Measurements from ENCODE around the gene SHISA9.

SHISA9 gene

DNA sequence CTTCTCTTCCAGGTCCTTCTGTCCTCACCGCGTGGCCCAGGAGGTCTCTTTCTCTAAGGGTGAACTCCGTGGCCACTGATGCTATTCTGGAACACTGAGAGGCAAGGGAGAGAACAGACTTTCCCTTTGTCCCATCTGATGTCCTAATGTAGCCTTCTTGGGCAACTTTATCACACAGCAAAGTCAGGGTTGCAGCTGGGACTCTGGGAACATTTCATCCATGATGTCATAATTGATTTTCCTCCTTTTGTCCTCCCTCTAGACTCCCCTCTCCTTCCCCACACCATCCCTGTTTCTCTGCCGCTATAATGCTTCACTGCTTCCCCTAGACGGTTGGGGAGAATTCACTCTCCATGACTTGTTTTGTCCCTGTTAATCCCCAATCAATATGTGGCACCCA is 201.0 kb downstream of the SHISA9 start:
- peaks cover 11% of the 10 kb centered on the region for H3K9me3 ChIP-seq (ENCODE audit: control insufficient read depth, low read length)
- DNase-seq (ENCODE audit: low read depth): no peak

DNA sequence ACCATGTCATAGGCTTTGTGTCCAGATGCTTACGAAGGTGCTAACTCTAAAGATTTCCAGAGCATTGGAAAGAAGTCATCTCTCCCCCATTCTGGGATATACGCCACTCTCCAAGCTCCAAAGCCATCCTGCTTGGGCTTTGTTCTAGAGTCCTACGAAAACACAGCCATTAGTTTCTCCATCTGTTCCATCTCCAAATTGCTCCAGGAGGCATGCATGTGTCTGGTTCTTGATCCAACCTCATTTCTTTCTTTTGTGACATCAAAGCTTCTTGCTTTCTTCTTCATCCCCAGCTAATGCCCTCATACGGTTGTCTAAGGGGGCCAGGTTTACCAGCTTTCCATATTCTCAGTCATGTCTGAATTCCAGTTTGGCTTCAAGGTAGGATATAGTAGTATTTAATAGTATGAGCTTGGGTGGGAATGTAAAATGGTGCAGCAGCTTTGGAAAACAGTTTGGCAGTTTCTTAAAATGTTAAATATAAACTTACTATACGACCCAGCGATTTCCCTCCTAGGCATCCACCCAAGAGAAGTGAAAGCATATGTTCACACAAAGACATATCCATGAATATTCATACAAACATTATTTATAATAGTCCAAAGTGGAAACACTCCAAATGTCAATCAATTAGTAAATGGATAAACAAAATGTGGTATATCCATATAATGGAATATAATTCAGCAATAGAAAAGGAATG is 202.6 kb downstream of the SHISA9 start:
- Histone ChIP-seq H3K9me3 (ENCODE audit: control insufficient read depth, low read length) (peaks cover 11% of the 10 kb centered on the region), H3K27me3 (replicated peaks; ENCODE audit: control insufficient read depth, insufficient read depth, low read length) (no peaks in the 10 kb centered on the region), H3K36me3 (ENCODE audit: control insufficient read depth, insufficient read depth, low read length, severe bottlenecking) (no peaks in the 10 kb centered on the region)

More for the DNA sequence above, 201.0 kb downstream of the SHISA9 start:
- H3K27me3 ChIP-seq (replicated peaks; ENCODE audit: control insufficient read depth, insufficient read depth, low read length): no peaks in the 10 kb centered on the region
- H3K4me3 ChIP-seq (ENCODE audit: low read length): no peak overlapping the region
- H3K9ac ChIP-seq (ENCODE audit: low read length): no peak overlapping the region
- no peaks in the 10 kb centered on the region for H3K36me3 ChIP-seq (ENCODE audit: control insufficient read depth, insufficient read depth, low read length, severe bottlenecking)
- H3K4me1 ChIP-seq (ENCODE audit: control insufficient read depth, insufficient read depth, low read length): peaks cover 3% of the 10 kb centered on the region

GRCh38 chr16:13104772-13105171 is 203.4 kb downstream of the SHISA9 start:
- Histone ChIP-seq H3K4me1 (ENCODE audit: control insufficient read depth, insufficient read depth, low read length) (peaks cover 8% of the 10 kb centered on the region), H3K4me3 (ENCODE audit: low read length) (no peak overlapping the region), H3K27me3 (replicated peaks; ENCODE audit: control insufficient read depth, insufficient read depth, low read length) (no peaks in the 10 kb centered on the region), H3K9ac (ENCODE audit: low read length) (no peak overlapping the region), H3K36me3 (ENCODE audit: control insufficient read depth, insufficient read depth, low read length, severe bottlenecking) (no peaks in the 10 kb centered on the region), H3K9me3 (ENCODE audit: control insufficient read depth, low read length) (peaks cover 11% of the 10 kb centered on the region)
- DNase-seq (ENCODE audit: low read depth): no peak

More for the DNA sequence above, 202.6 kb downstream of the SHISA9 start:
- Histone ChIP-seq H3K4me3 (ENCODE audit: low read length) (no peak overlapping the region), H3K9ac (ENCODE audit: low read length) (no peak overlapping the region), H3K4me1 (ENCODE audit: control insufficient read depth, insufficient read depth, low read length) (peaks cover 3% of the 10 kb centered on the region)
- no peak for DNase-seq (ENCODE audit: low read depth)

DNA sequence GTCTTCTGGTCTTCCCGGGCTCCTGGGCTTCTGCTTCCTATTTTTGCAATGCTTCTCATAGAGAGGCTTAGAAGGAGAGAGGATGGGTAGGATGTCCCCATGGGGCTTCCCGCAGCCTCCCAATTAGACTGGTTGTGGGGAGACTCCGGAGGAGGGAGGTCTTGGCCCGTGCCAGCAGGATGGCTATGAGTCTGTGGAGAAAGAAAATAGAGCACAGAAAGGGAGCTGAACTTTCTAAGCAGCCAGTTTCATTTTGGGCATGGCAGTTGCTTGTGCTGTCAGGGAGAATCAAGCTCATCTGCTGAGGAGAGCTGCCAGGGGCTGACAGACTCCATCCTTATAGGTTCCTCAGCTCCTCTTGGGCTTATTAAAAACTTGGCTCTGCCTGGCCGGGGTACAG is 204.0 kb downstream of the SHISA9 start:
- H3K9me3 ChIP-seq (ENCODE audit: control insufficient read depth, low read length): peaks cover 11% of the 10 kb centered on the region
- no peak overlapping the region for H3K9ac ChIP-seq (ENCODE audit: low read length)
- DNase-seq (ENCODE audit: low read depth): no peak
- peaks cover 8% of the 10 kb centered on the region for H3K4me1 ChIP-seq (ENCODE audit: control insufficient read depth, insufficient read depth, low read length)
- H3K4me3 ChIP-seq (ENCODE audit: low read length): no peak overlapping the region
- H3K27me3 ChIP-seq (replicated peaks; ENCODE audit: control insufficient read depth, insufficient read depth, low read length): no peaks in the 10 kb centered on the region
- no peaks in the 10 kb centered on the region for H3K36me3 ChIP-seq (ENCODE audit: control insufficient read depth, insufficient read depth, low read length, severe bottlenecking)

GRCh38 chr16:13106464-13106863 is 205.1 kb downstream of the SHISA9 start:
- H3K27me3 ChIP-seq (replicated peaks; ENCODE audit: control insufficient read depth, insufficient read depth, low read length): no peaks in the 10 kb centered on the region
- H3K4me3 ChIP-seq (ENCODE audit: low read length): no peak overlapping the region
- no peak for DNase-seq (ENCODE audit: low read depth)
- H3K9ac ChIP-seq (ENCODE audit: low read length): no peak overlapping the region
- peaks cover 8% of the 10 kb centered on the region for H3K4me1 ChIP-seq (ENCODE audit: control insufficient read depth, insufficient read depth, low read length)
- peaks cover 11% of the 10 kb centered on the region for H3K9me3 ChIP-seq (ENCODE audit: control insufficient read depth, low read length)
- no peaks in the 10 kb centered on the region for H3K36me3 ChIP-seq (ENCODE audit: control insufficient read depth, insufficient read depth, low read length, severe bottlenecking)

DNA sequence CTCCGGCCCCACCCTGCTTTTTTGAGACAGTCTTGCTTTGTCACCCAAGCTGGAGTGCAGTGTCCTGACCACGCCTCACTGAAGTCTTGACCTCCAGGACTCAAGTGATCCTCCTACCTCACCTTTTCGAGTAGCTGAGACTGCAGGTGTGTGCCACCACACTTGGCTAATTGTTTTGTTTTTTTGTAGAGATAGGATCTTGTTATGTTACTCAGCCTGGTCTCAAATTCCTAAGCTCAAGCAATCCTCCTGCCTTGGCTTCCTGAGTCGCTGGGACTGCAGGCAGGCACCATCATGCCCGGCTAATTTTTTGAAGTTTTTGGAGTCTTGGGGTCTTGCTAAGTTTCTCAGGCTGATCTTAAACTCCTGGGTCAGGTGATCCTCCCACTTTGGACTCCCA is 206.7 kb downstream of the SHISA9 start:
- Histone ChIP-seq H3K4me3 (ENCODE audit: low read length) (no peak overlapping the region), H3K9me3 (ENCODE audit: control insufficient read depth, low read length) (peaks cover 11% of the 10 kb centered on the region), H3K9ac (ENCODE audit: low read length) (no peak overlapping the region), H3K4me1 (ENCODE audit: control insufficient read depth, insufficient read depth, low read length) (peaks cover 4% of the 10 kb centered on the region), H3K27me3 (replicated peaks; ENCODE audit: control insufficient read depth, insufficient read depth, low read length) (no peaks in the 10 kb centered on the region), H3K36me3 (ENCODE audit: control insufficient read depth, insufficient read depth, low read length, severe bottlenecking) (no peaks in the 10 kb centered on the region)
- DNase-seq (ENCODE audit: low read depth): no peak

DNA sequence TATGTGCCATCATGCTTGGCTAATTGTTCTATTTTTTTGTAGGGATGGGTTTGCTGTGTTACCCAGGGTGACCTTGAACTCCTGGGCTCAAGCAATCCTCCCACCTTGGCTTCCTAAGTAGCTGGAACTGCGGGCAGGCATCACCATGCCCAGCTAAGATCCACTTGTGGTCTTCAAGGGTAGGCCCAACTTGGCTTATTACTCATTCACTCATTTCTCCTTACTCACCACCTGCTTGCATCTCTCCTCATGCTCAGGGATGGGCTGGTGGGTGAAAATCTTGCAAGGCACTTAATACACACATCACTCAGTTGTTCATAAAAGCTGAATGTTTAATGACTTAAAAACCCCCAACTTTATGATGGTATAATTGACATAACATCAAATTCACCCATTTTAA is 207.8 kb downstream of the SHISA9 start:
- Histone ChIP-seq H3K36me3 (ENCODE audit: control insufficient read depth, insufficient read depth, low read length, severe bottlenecking) (no peaks in the 10 kb centered on the region), H3K27me3 (replicated peaks; ENCODE audit: control insufficient read depth, insufficient read depth, low read length) (no peaks in the 10 kb centered on the region), H3K4me1 (ENCODE audit: control insufficient read depth, insufficient read depth, low read length) (peaks cover 4% of the 10 kb centered on the region), H3K9me3 (ENCODE audit: control insufficient read depth, low read length) (peaks cover 4% of the 10 kb centered on the region), H3K9ac (ENCODE audit: low read length) (no peak overlapping the region), H3K4me3 (ENCODE audit: low read length) (no peak overlapping the region)
- DNase-seq (ENCODE audit: low read depth): no peak

DNA sequence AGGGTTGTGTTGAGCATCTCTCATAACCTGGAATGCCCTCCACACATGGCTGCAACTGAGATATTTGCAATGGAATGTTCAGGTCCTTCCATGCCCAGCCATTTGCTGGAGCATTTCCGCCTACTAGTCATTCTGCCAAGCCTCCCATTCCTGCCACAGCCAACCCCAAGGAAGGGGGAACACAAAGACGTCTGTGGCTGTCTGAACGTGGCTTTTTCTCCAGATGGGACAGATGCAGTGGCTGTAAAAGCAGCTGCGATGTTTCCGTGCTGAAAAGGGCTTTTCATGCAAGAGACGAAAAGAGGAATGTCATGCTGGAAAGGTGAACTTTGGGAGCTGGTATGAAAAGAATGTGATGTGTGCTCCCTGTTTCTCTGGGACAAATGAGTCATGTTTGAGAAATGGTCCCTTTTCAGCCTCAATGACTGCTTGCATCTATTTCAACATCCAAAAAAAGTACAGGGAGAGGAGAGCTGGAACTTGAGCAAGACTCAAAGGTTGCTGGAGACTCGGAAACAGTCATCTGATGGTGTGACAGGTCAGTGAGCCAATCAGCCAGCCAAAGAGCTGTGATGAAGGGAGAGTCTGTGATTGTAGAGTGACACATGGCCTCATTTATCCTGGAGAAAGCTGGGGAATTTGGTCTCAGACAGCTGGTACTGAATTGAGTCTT is 208.9 kb downstream of the SHISA9 start:
- Histone ChIP-seq H3K4me3 (ENCODE audit: low read length) (no peak overlapping the region), H3K4me1 (ENCODE audit: control insufficient read depth, insufficient read depth, low read length) (peaks cover 4% of the 10 kb centered on the region), H3K9me3 (ENCODE audit: control insufficient read depth, low read length) (no peaks in the 10 kb centered on the region), H3K27me3 (replicated peaks; ENCODE audit: control insufficient read depth, insufficient read depth, low read length) (no peaks in the 10 kb centered on the region), H3K36me3 (ENCODE audit: control insufficient read depth, insufficient read depth, low read length, severe bottlenecking) (no peaks in the 10 kb centered on the region), H3K9ac (ENCODE audit: low read length) (peak overlapping the region; percentile 27)
- DNase-seq (ENCODE audit: low read depth): peak; percentile 46

DNA sequence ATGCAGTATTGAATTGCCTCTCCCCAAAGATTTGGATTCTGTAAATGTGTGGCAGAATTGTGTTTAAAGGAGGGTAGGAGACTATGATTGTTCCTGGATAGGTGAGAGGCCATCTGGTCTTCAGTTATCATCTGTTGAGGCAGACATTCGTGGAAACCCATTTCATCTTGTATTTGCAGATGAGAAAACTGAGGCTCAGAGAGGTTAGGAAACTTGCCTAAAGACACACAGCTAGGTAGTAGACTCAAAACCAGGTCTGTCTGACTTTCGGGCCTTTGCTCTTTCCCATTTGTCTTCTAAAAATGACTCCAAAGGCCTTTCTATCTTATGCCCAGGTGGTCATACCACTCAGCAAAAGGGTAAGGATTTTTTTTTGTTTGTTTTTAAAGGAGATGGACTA is 210.3 kb downstream of the SHISA9 start:
- Histone ChIP-seq H3K9me3 (ENCODE audit: control insufficient read depth, low read length) (no peaks in the 10 kb centered on the region), H3K4me3 (ENCODE audit: low read length) (no peak overlapping the region), H3K27me3 (replicated peaks; ENCODE audit: control insufficient read depth, insufficient read depth, low read length) (no peaks in the 10 kb centered on the region), H3K4me1 (ENCODE audit: control insufficient read depth, insufficient read depth, low read length) (peaks cover 4% of the 10 kb centered on the region), H3K36me3 (ENCODE audit: control insufficient read depth, insufficient read depth, low read length, severe bottlenecking) (no peaks in the 10 kb centered on the region), H3K9ac (ENCODE audit: low read length) (peak overlapping the region; percentile 11)
- DNase-seq (ENCODE audit: low read depth): no peak

- Histone ChIP-seq H3K9me3 (ENCODE audit: control insufficient read depth, low read length) (no peaks in the 10 kb centered on the region), H3K4me3 (ENCODE audit: low read length) (no peak overlapping the region), H3K9ac (ENCODE audit: low read length) (no peak overlapping the region), H3K27me3 (replicated peaks; ENCODE audit: control insufficient read depth, insufficient read depth, low read length) (no peaks in the 10 kb centered on the region), H3K36me3 (ENCODE audit: control insufficient read depth, insufficient read depth, low read length, severe bottlenecking) (no peaks in the 10 kb centered on the region), H3K4me1 (ENCODE audit: control insufficient read depth, insufficient read depth, low read length) (peaks cover 4% of the 10 kb centered on the region)
- DNase-seq (ENCODE audit: low read depth): no peak
These were observed 212.3 kb downstream of the SHISA9 start for GRCh38 chr16:13113741-13114140.

- no peak for DNase-seq (ENCODE audit: low read depth)
- no peaks in the 10 kb centered on the region for H3K9me3 ChIP-seq (ENCODE audit: control insufficient read depth, low read length)
- no peaks in the 10 kb centered on the region for H3K36me3 ChIP-seq (ENCODE audit: control insufficient read depth, insufficient read depth, low read length, severe bottlenecking)
- H3K9ac ChIP-seq (ENCODE audit: low read length): no peak overlapping the region
- H3K4me1 ChIP-seq (ENCODE audit: control insufficient read depth, insufficient read depth, low read length): no peaks in the 10 kb centered on the region
- no peaks in the 10 kb centered on the region for H3K27me3 ChIP-seq (replicated peaks; ENCODE audit: control insufficient read depth, insufficient read depth, low read length)
- H3K4me3 ChIP-seq (ENCODE audit: low read length): no peak overlapping the region
These were observed 216.7 kb downstream of the SHISA9 start for GRCh38 chr16:13118091-13118490.

Measured in adipocyte (in vitro differentiated cells).